Pancreas (tissue), 10 donors: ENCODE results near the gene PMEPA1. TPM values are rescaled to one million over a fixed set of nuclear protein-coding genes. Genes with fewer than 3 reads are reported as not detected.
A peak's percentile ranks its signal among the peaks of the same experiment; 100 is the strongest.

Source experiments
- ATAC-seq, 4 donors: fragments of 200-7000 bp; cut with Tn5 transposase; one replicate each; pipeline versions ENCODE4 v1.8.0 to v1.9.1; 2020; ENCODE audit warnings: mild to moderate bottlenecking in 4 of 4, moderate library complexity in 4 of 4
- DNase-seq, 6 donors: peaks; one replicate each; pipeline ENCODE4 v3.0.0-alpha.2; 2020
- FAIRE-seq: peaks from 2 replicates; lab custom pipeline; 2012; peaks lifted over from hg19 to GRCh38; lab: Jason Lieb, UNC
- H3K27ac ChIP-seq, 4 donors: fragments of 200-600 bp; sonication (generic); 1 replicate in 3 of 4; 2 replicates in 1 of 4; pipeline versions ENCODE4 v1.5.0 to v1.8.0; 2020
- H3K27me3 ChIP-seq, 4 donors: fragments of 200-600 bp; one replicate each; pipeline ENCODE4 v1.8.0; 2021
- H3K36me3 ChIP-seq, 3 donors: fragments of 200-600 bp; sonication (generic) in 1 of 3; one replicate each; pipeline versions ENCODE4 v1.5.0 to v1.8.0; 2020 to 2021
- H3K4me1 ChIP-seq, 3 donors: fragments of 200-600 bp; one replicate each; pipeline ENCODE4 v1.8.0; 2021
- H3K4me3 ChIP-seq, 4 donors: fragments of 200-600 bp; sonication (generic) in 2 of 4; one replicate each; pipeline versions ENCODE4 v1.5.0 to v1.8.0; 2020 to 2021
- H3K9me3 ChIP-seq, 4 donors: fragments of 200-600 bp; one replicate each; pipeline ENCODE4 v1.8.0; 2021
- WGBS, 2 donors: extraction: QIAGEN DNeasy Blood & Tissue Kit; methylation state at CpG; one replicate each; pipeline ENCODE4 v1.1.7; 2013; 5-methylcytosine and 5-hydroxymethylcytosine counted together
- intact Hi-C, 3 donors: fragments of 100-400 bp; cut with DNase I; formaldehyde crosslinking; loops; one replicate each; pipeline versions ENCODE4 v1.11.1 to v1.14.2; 2022
- polyA plus RNA-seq, 2 donors: library from polyadenylated mRNA; stranded (reverse); fragments of 200-250 nt; gene quantifications; one replicate each; pipeline ENCODE4 v1.2.3, GENCODE V29; 2013
- total RNA-seq, 6 donors: library from RNA; stranded (reverse); fragmentation: NEBNext Ultra II Directional in 4 of 6; extraction: Animal tissue kit (Norgen Biotek cat#: 25700) in 4 of 6; gene quantifications; one replicate each; pipeline versions ENCODE4 v1.2.1 to v1.2.4, GENCODE V29; 2021 to 2023
- TF ChIP-seq, protein P1 (sequence below), 4 donors: fragments of 200-600 bp; sonication (generic) in 3 of 4; IDR thresholded peaks; one replicate each; pipeline versions ENCODE4 v1.5.0 to v1.8.0; 2021; ENCODE audit warnings: antibody characterized with exemption in 4 of 4
- donor health status: healthy with polysubstance abuse.
- donor health status: DM: no; HTN: no; CAD: no; lungs with moderate emphysema.
- donor health status: DM: no; HTN: no; CAD: no.
- donor health status: control.
- donor health status: control.
- donor health status: Bipolar disorder and iron deficiency.
- donor health status: DM: yes; HTN: yes; CAD: no.
- donor health status: DM: no; HTN: no; CAD: no.
- donor health status: DM: no; HTN: no; CAD: no.
- donor health status: DM: yes; HTN: yes; CAD: no.

Gene PMEPA1
- total and polyA plus RNA-seq, 8 donors = 24.8 to 98.2 (median 33.6) TPM

DNA sequence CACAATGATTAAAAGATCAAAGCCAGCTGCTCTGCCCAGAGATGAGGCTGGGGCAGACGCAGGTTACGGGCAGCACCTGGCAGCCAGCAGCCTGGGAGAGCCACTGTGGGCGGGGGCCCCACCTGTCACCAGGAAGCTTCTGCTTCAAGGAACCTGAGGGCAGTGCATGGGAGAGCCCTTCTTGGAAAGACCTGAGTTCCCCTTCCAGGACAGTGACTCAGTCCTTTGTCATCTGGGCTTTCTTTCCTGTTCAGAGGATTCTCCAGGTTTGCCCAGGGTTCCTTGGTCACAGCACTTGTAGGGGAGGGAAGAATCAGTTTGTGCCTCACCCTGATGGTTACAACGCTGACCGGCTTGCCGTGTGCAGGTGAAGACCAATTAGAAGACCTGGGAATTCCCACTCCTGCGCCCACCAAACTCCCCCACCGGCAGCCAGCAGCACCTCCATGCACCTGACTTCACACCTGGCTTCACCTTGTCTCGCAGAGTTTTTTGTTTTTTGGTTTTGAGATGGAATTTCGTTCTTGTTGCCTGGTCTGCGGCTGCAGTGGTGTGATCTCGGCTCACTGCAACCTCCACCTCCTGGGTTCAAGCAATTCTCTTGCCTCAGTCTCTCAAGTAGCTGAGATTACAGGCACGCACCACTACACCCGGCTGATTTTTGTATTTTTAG is 91.6 kb downstream of the PMEPA1 start:
- DNase-seq = peak in 1 of 6 donors; percentile 3
- Histone ChIP-seq H3K27ac (no peak overlapping the region), H3K9me3 (no peaks in the 10 kb centered on the region), H3K4me3 (no peak overlapping the region), H3K27me3 (no peaks in the 10 kb centered on the region), H3K4me1 (no peaks in the 10 kb centered on the region), H3K36me3 (no peaks in the 10 kb centered on the region)
- 46 to 61% methylated on average over 14 of the region's 14 CpGs for WGBS, 2 donors
- no peak for FAIRE-seq
- ATAC-seq = peak in 2 of 4 donors; percentile 37 to 65
- TF ChIP-seq, protein P1, sequence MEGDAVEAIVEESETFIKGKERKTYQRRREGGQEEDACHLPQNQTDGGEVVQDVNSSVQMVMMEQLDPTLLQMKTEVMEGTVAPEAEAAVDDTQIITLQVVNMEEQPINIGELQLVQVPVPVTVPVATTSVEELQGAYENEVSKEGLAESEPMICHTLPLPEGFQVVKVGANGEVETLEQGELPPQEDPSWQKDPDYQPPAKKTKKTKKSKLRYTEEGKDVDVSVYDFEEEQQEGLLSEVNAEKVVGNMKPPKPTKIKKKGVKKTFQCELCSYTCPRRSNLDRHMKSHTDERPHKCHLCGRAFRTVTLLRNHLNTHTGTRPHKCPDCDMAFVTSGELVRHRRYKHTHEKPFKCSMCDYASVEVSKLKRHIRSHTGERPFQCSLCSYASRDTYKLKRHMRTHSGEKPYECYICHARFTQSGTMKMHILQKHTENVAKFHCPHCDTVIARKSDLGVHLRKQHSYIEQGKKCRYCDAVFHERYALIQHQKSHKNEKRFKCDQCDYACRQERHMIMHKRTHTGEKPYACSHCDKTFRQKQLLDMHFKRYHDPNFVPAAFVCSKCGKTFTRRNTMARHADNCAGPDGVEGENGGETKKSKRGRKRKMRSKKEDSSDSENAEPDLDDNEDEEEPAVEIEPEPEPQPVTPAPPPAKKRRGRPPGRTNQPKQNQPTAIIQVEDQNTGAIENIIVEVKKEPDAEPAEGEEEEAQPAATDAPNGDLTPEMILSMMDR (IDR thresholded peaks at IDR 0.05) = no peak
- intact Hi-C loops = no loop called here

DNA sequence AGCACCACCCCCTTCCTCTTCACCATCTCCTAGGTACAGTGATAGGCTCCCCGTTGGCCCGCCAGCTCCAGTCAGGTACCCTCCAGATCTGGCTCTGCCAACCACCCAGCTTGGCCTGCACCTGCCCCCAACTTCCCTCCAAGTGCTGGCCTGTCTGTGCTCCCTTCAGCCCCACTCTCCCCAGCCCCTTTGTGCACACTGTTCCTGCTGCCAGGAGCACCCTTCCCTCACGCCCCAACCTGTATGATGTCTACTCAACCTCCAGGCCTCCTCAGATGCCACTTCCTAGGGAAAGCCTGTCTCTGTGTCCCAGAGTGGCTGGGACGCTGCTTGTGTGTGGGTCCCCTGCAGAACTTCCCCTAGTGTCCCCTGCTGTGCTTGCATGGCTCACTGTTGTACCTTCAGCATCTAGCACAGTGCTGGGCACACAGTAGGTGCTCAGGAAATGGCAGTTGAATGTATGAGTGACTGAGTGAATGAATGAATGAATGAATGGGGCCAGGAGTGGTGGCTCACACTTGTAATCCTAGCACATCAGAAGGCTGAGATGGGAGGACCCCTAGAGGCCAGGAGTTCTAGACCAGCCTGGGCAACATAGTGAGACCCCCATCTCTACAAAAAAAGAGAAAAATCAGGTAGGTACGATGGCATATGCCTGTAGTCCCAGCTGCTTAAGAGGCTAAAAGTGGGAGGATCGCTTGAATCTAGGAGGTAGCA is 92.6 kb downstream of the PMEPA1 start:
- Histone ChIP-seq H3K36me3 (no peaks in the 10 kb centered on the region), H3K9me3 (no peaks in the 10 kb centered on the region), H3K27me3 (no peaks in the 10 kb centered on the region), H3K4me1 (no peaks in the 10 kb centered on the region), H3K27ac (no peak overlapping the region), H3K4me3 (no peak overlapping the region)
- TF ChIP-seq, protein P1 (IDR thresholded peaks at IDR 0.05) = no peak
- WGBS, 2 donors = 50 to 63% methylated on average over 6 of the region's 6 CpGs
- ATAC-seq (no peak), DNase-seq (peak in 1 of 6 donors; percentile 2), FAIRE-seq (no peak)
- intact Hi-C loops = no loop called here

DNA sequence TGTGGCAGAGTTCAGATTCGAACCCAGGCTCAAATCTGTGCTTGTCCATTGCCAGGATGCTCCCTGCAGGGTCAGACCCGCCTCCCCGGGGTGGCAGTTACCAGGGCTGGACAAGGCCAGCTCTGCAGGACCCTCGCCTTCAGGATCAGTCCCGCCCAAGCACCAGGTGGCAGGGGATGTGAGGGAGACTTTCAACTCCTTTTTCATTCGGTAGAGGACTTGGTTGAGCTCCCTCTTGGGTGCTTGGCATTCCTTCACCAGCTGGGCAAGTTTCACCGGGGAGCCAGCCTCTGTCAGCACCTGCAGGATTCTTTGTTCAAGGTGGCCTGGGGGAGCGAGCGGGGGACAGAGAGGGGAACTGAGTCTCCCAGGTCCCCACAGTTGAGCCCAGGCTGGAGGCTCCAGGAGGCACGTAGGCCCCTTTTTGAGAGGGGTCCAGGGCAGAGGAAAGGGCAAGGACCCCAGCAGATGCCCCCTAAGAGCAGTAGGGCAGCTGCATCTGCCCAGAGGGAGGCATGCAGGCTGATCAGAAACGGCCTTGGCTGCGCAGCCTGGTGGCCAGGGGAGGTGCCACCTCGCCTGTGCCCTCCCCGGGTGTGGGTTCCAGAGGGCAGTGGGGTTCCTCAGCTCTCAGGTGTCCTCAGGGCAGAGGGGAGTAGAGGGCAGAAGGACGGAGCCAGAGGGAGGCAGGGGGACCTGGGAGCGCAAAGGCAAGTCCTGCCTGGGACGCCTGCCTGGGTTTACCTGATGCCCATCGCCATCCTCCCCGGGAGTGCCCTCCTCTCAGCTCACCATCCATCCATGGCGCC is 93.5 kb downstream of the PMEPA1 start:
- intact Hi-C loops = no loop called here
- WGBS, 2 donors = 51 to 65% methylated on average over 20 of the region's 20 CpGs
- no peak overlapping the region for H3K4me3 ChIP-seq

DNA sequence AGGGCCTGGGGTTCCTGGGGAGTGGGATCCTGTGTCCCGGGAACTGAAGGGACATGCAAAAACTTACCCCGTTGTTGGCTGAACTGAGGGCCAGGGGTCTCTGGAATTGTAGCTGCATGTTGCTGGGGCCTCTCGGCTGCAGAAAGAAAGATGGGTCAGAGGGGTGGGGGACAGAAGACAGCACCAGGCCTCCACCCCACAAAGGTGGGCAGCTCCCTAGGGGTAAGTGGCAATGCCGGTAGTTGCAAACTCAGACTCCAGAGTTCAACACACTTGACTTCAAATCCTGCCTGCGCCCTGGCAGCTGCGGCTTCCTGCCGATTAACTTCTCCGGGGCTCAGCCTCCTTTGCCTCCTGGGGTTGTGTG is 94.4 kb downstream of the PMEPA1 start:
- 65 to 73% methylated on average over 8 of the region's 8 CpGs for WGBS, 2 donors
- intact Hi-C loops = no loop called here

More for the DNA sequence above, 93.5 kb downstream of the PMEPA1 start:
- H3K9me3 ChIP-seq = no peaks in the 10 kb centered on the region
- DNase-seq = peak in 2 of 6 donors; percentile 3 to 13
- ATAC-seq = no peak
- no peaks in the 10 kb centered on the region for H3K4me1 ChIP-seq
- TF ChIP-seq, protein P1 (IDR thresholded peaks at IDR 0.05) = no peak
- H3K36me3 ChIP-seq = no peaks in the 10 kb centered on the region
- H3K27ac ChIP-seq = no peak overlapping the region
- no peaks in the 10 kb centered on the region for H3K27me3 ChIP-seq
- FAIRE-seq = no peak

More for the DNA sequence above, 94.4 kb downstream of the PMEPA1 start:
- Histone ChIP-seq H3K27me3 (no peaks in the 10 kb centered on the region), H3K4me3 (no peak overlapping the region), H3K27ac (no peak overlapping the region), H3K4me1 (no peaks in the 10 kb centered on the region), H3K36me3 (no peaks in the 10 kb centered on the region), H3K9me3 (no peaks in the 10 kb centered on the region)
- DNase-seq (peak in 1 of 6 donors; percentile 3), FAIRE-seq (no peak), ATAC-seq (no peak)
- TF ChIP-seq, protein P1 (IDR thresholded peaks at IDR 0.05) = no peak
